NCI-H2081 treated with DMSO at 0.1 percent for 48 hours (cell line): ENCODE data around the gene ILDR2.

Source experiments
- DNase-seq: peaks from one replicate; lab custom pipeline; 2025; lab: John Stamatoyannopoulos, UW

ILDR2 gene

DNA sequence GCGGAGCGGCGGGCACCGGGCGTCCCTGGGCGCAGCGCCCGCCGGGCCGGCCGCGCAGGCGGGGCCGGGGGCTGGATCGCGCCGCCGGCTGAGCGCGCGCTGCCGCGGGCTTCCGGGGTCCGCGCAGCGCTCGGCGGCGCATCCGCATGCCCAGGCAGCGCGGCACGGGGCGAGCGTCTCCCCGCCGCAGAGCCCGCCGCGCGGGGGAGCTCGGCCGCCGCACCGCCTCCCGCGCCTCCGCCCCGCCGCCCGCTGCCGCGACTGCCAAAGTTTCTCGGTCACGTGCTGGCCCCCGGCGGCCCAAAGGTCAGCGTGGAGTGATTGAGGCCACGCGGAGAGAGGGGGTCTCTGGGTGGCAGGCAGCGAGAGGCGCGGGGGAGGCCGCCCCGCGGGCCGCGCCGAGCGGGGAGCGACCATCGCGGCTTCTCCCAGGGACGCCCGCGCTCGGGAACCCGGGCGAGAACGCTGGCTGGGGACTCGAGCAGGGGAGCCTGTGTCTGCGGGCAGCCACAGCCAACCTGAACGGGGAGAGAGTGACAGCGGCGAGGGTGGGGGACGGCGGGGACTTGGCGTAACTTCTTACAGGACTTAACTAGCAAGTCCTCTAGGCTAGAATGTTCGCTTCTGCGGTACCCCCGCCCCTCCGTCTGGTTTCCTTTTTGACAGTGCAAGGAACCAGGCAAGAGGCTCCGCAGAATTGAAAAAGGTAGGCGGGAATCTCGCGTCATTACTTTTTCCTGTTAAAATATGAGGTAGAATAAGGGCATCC lies at the start of gene ILDR2:
Gene ILDR2, minus strand, starts transcription at position 180 of the 769 bp plus-strand sequence. CDS start 272 bp downstream, outside the sequence.
- DNase-seq, result no peak

- no peak for DNase-seq
Observed at GRCh38 chr1:167022384-167022783, 47.0 kb upstream of the ILDR2 start.

DNA sequence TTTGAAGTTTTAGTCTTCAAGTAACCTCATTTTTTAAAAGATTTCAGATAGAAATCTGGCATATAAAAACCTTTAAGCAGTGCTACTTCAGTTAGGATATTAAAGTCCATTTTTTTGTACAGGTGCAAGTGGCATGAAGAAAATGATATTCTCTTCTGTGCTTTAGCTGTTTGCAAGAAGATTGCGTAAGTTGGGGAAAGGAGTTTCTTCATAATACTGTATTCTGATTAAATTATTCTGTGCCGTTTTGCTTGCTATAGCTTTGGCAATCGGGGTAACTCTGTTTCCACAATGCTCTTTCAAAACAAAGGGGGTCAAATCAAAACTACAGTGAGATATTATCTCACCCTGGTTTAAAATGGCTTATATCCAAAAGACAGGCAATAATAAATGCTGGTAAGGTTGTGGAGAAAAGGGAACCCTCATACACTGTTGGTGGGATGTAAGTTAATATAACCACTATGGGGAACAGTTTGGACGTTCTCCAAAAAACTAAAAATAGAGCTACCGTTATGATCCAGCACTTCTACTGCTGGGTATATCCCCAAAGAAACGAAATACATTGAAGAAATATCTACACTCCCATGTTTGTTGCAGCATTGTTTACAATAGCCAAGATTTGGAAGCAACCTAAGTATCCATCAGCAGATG lies 40.9 kb upstream of the ILDR2 start:
- DNase-seq, result no peak

DNA sequence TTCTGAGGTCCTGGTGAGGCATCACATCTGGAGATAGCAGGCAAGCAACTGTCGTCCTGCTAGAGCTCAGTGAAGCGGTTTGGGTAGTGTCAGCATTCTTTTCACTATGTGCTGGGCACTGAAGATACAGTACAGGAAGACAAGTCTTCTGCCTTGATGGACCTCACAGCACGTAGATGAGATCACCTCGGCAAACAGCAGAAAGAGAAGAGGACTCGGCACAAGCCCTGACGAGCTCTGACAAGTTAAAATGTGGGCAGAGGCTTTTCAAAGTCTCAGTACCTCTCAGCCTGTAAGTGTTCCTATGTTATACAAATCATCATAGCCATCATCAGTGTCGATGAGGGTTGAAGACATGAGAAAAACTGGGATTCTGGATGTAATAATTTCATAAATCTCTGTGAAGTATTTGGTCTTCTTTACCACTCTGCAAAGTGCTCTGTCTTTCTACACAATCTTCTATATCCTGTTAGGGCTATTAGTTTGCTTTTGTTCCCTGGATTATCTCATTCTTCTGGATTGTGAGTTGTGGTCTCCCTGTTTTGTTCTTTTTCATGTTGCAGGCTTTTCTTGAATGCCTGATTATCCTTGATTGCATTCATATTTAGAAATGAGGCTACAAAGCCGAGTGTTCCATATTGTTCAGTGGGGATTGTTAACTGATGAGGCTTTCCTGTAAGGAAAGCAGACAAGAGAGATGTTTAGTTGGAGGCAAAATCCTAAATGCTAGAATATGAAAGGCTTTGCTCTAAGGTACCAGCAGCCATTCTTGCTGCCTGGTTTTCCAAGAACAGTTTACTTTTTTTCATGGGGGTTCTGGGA lies 38.0 kb upstream of the ILDR2 start:
- no peak for DNase-seq

GRCh38 chr1:167012570-167012969 lies 37.2 kb upstream of the ILDR2 start:
- no peak for DNase-seq

- DNase-seq, result no peak
Observed at GRCh38 chr1:167011560-167012191, 36.3 kb upstream of the ILDR2 start.

DNA sequence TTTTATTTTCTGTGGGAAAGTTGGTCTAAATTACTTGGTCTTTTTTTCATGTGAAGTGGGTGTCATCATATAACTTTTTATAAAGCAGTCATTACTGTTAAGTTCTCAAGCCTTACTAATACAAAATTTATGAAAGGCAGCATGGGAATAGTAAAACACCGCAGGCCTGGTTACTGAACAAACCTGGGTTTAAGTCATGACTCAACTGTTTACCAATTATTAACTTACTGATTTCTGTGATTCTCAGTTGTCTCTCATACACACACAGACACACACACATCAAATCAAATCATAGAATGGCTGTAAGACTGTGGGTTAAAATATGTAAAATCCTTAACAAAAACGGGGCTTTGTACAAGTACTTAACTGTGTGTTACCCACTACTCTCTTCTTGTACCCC lies 28.4 kb upstream of the ILDR2 start:
- DNase-seq, result no peak

DNA sequence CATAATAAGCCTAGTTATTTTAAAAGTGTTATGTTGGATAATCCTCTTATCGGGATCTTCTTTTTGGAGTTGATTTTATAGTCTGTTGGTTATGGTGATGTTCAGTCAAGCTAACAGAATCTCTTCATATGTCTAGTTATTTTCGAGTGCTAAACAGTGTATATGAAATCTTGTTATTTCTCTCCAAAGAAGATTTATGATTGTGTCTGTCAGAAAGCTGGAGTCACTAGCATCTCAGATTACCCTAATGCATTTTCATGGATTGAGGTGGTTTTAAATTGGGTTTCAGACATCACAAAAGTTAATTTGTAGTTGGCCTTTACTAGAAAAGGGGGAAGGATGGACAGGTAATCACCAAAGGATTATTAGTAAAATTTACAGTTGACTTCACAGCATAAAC lies 27.0 kb upstream of the ILDR2 start:
- no peak for DNase-seq

- no peak for DNase-seq
Observed at GRCh38 chr1:167000546-167000945, 25.2 kb upstream of the ILDR2 start.

DNA sequence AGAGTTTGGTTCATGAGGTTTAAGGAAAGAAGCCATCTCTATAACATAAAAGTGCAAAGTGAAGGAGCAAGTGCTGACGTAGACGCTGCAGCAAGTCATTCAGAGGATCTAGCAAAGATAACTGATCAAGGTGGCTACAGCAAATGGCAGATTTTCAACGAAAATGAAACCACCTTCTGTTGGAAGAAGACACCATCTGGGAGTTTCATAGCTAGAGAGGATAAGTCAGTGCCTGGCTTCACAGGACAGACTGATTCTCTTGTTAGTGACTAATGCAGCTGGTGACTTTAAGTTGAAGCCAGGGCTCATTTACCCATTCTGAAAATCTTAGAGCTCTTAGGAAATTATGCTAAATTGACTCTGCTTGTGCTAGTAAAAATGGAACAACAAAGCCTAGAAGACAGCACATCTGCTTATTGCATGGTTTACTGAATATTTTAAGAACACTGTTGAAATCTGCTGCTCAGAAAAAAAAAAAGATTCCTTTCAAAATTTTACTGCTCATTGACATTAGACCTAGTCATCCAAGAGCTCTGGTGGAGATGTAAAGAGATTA lies 24.2 kb upstream of the ILDR2 start:
- DNase-seq, result no peak

GRCh38 chr1:166999075-166999474 lies 23.7 kb upstream of the ILDR2 start:
- no peak for DNase-seq

DNA sequence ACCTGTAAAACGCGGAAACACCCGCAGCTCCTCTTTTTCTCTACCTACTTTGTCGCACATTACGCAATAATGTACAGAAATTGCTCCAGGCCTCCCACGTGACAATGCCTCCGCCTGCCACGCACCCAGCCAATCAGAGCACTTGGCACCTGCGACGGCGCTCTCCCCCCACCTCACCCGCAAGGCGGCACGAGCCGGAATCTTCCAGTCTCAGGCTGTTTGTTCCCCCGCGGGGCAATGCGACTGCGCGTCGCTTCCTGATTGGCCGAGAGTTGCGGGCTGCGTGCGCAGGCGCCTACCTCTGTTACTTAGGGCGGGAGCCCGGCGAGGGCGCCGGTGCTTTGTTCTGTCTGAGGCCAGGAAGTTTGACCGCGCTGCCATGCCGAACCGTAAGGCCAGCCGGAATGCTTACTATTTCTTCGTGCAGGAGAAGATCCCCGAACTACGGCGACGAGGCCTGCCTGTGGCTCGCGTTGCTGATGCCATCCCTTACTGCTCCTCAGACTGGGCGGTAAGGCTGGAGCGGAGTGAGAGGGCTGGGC lies 13.7 kb upstream of the ILDR2 start, which contains the start of gene MAEL:
Gene MAEL, plus strand, starts transcription at position 307 of the 542 bp plus-strand sequence. Its CDS starts 73 bp downstream, at position 380.
- no peak for DNase-seq

DNA sequence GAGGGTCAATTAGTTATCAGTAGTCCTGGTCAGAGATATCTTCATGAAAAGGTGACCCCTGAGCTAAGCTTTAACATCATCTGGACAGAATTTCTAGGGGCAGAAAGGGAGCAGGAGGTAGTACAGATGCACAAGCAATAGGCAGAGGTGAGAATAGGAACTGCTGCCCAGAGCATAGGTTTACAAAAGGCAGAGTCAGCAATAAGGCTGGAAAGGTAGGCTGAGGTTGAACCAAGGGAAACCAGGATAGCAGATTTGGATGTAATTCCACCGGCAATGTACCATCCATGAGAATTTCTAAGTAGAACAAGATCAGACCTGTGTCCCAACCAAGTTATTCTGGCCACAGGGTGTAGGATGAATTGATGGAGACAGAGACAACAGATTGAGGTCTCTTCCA lies 6.2 kb upstream of the ILDR2 start:
- DNase-seq, result no peak

GRCh38 chr1:166980818-166981217 lies 5.5 kb upstream of the ILDR2 start:
- no peak for DNase-seq

DNA sequence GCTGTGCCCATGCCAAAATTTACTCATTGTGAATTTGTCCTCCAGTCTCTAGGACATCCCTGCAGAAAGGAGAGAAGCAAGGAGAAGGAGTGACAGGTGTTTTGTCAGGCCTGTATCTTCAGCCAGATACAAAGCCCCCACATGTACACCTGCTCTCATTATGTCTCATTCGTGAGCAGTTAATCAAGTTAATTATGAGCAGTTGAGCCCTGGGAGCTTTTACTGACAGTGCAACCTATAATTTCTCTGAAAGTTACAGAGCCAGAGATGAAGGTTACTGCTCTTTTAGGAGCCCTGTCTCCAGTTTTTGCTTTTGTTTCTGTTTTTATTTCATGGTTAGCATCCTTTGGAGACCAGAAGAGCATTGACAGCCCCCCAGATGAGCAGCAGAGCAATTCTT lies 5.0 kb upstream of the ILDR2 start:
- DNase-seq, result peak; percentile 50

DNA sequence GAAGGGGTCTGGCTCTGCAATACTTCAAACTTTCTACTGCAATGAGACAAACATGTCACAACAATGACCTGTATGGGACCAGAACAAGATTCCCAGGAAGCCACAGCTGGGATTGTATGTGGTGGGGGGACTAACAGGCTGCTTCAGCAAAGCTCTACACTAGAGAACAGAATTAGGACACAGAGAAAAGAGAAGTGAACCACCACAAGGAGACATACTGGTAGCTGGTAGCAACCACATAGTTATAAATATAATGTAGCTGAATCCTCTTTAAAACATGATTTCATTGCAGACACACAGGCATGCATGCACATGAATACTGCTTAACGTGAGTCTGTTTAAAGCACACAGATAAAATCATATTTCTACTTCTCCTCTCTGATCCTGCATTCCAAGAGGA lies 3.5 kb upstream of the ILDR2 start:
- DNase-seq, result no peak

DNA sequence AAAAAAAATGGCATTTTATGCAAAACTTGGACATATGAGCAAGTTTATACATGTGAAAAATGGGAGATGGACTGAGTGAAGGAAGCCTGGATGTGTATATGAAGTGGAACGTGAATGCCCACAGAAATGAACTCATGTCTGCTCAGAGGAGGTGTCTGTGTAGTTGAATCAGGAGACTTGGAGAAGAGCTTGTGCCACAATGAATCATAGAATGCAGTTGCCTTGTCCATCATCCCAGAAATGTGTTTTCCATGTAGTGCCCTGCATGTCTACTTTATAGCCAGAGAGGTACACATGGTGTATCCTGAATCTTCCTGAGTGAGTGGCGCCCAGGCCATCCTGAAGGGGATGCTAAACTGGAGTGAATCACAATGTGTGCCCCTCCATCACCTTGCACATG lies 2.6 kb upstream of the ILDR2 start:
- no peak for DNase-seq

- DNase-seq, result no peak
Observed at GRCh38 chr1:166974647-166975345, 544 bp downstream of the ILDR2 start.

DNA sequence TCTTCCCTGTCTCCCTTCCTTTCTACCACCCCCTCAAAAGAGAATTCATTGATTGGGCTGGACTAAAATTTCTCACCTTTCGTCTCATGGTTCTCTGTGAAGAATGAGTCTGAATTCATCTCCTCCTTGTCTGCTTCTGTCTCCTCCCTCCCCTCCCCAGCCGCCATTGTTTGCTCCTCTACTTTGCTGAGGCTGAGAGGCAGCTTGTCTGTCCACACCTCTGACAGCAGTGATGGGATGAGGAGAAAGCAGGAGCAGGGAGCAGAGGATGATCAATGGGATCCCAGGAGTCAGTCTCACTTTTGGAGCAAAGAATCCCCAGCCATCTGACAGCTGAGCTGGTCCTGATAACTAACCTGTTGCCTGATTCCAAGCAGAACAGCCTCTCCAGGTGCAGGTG lies 2.5 kb downstream of the ILDR2 start:
- DNase-seq, result no peak

GRCh38 chr1:166972193-166972592 lies 3.1 kb downstream of the ILDR2 start:
- DNase-seq, result no peak

DNA sequence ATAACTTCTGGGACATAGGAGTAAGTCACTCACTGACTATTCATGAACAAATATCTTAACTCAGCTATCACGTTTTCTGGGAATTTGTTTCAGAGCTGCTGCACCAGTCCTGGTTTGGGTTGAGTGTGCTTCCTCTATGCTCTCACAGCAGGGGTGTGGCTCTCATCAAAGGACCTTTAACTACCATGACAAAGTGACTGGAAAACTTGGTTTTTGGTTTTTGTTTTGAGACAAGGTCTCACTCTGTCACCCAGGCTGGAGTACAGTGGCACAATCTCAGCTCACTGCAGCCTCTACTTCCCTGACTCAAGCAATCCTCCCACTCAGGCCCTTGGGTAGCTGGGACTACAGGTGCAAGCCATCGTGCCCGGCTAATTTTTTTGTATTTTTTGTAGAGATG lies 4.1 kb downstream of the ILDR2 start:
- DNase-seq, result no peak
